HG03095 (cell line): ENCODE measurements around the gene MPO.

ENCODE experiments used
- ATAC-seq: cut with Tn5 transposase; IDR thresholded peaks from one replicate; pipeline ENCODE4 v1.9.1; 2021; ENCODE audit warnings: moderate library complexity; ENCODE audit not compliant: unreplicated experiment

MPO gene

GRCh38 chr17:58280480-58281217 is at the start of gene MPO:
Gene MPO, minus strand, starts transcription at chr17:58280935. Its CDS starts 177 bp downstream, at chr17:58280758.
- ATAC-seq: no peak

GRCh38 chr17:58329810-58330537 is 49.2 kb upstream of the MPO start:
- ATAC-seq: peak; percentile 2

DNA sequence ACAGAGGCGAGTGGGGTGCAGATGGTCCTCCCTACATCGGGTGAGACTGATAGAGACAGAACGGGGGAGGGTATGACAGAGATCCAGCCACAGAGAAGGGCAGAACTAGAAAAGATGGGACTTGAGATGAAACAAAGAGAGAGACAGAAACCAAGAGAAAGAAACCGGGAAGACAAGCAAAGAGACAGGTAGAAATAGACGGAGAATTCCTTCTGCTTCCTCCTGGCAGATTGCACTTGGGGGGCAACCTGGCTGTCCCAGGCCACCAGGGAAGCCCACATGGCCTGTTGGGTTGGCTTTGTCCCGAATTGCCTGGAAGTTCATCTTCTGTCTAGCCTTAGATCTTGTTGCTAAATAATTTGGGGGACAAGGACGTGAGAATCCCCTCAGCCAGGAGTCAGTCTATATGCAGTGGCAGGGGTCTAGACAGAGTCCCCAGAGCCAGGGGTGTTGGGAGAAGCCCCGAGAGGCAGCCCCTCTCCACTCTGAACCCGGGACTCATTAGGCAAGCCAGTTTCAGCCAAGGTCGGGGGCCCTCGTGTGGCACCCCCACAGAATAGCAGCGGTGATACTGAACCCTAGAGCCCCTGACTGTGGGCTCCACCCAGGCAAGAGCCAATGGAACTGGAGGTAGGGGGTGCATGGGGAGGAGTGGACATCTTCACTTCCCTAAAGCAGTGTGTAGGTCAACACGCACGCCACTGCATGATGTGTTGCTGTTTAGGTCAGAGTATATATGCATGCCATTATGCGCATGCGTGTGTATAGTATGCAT is 48.5 kb upstream of the MPO start:
- ATAC-seq: peak; percentile 37

DNA sequence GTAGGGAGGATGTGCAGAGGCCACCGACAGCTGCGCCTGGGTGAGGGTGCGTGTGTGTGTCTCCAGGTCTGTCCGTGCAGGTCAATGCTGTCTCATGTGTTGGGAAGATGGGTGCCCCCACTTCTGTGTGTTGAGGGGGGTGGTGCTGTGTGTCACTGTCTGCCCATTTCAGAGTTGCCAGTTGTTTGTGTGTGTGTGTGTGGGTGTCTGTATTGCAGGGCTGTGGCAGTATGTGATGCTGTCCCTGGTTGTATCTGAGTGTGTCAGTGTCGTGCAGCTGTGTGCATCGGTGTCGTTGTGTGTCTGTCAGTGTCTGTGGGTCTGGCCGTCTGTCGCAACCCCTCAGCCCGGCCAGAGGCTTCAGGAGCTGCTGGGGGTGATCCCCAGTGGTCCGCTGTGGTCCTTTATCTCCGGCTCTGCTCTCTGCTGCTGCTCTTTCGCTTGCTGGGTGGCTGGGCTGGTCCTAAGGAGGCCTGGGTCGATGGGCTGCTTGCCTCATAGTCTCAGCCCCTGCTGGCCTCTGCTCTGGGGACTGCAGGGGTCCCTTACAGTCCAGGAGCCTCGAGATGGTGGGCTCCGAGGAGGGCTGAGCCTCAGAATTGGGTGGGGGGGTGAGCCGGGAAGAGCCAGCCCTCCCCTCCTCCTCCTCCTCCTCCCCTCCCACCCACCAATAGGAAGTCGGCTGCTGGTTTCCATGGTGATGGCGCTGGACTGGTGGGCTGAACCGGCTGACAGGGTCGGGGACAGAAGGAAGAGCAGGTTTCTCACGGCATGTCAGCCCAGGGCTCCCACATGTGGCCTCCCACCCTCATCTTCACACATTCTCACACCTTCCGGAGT is 47.7 kb upstream of the MPO start, which contains the start of gene TSPOAP1:
Gene TSPOAP1, minus strand, starts transcription at position 601 of the 840 bp plus-strand sequence. CDS start 875 bp downstream, outside the sequence.
- ATAC-seq: no peak

DNA sequence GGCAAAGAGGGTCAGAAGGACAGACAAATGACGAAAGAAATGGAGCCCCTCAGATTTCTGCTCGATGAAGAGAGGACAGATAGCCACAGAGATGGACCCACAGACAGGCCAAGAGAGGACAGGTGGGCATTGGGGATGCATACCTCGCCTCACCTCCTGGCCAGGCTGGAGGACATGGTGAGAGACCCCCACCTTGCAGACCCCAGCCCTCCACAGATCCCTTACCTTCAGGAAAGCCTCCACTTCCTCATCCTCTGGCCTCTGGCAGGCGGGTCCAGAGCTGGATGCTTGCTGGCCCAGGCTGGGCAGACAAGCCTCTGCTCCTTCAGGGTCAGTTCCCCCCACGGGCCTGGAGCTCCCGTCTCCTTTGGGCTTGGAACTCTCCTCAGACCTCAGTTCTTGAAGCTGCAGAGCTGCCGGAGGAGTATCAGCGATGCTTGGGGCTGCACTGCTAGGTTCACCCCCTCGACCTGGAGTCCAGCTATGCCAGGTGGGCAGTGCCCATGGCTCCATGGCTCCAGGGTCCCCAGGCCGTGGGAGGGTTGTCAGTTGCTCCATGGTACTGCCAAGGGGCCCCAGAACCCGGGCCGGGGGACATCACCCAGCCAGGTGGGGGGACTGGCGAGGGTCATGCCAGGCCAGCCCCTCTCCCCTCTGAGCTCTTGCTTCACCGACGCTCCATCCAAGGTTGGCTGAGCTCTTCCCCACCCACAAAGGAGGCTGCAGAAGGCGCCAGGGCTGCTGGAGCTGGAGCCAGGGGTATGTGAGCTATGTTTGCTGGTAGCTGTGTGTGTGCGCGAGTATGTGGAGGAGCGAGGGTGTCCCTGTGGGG is 46.8 kb upstream of the MPO start:
- no peak for ATAC-seq

DNA sequence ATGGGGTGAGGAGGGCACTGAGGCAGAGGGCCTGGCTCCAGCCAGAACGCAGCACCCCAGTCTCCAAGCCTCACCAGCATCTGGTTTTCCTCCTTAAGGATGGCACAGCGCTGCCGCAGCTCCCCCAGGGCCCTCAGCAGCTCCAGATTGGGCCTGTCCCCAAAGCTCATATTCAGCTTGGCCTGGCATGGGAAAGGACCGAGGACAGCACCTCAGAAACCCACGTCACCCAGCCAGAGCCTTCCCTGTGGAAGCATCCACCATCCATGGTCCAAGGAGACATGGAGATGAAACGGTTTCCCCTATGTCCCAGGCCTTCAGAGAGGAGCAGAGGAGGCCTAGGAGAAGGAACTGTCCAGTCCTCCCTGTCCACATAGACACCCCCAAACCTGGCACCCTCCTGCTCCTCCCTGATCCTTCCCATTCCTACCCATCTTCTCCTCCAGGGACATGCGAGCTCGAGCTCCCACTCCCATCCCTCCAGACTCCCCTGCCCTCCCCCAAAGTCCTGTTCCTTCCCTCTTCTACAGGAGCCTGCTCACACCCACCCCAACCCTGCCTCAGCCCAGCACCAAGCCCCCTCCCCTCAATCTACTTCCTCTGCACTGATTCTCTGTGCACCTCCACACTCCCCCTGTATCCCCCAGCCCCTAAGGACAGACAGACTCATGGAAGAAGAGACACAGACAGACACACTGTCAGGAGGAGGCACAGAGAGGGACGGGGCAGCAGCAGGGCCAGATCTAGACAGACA is 46.1 kb upstream of the MPO start:
- no peak for ATAC-seq

DNA sequence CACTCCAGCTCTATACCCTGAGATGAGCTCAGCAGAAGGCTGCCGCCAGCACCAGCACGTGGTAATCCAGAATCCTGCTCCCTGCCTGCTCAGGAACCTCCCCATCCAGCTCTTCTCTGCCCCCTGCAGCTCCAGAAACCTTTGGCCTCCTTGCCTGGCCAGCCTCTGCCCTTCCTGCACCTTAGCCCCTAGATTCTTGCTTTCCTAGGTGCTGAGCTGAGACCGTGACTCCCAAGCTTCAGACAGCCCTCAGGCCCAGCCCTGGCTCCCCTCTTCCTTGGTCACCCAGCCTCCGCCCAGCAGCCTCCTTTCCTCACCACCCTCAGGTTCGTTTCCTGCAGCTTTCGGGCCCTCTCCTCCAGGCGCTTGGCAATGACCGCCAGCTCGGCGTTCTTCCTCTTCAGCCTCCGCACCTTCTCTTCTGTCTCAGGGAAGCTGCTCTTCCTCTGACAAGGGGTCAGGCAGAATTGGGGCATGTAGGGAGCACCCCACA is 45.3 kb upstream of the MPO start:
- no peak for ATAC-seq

DNA sequence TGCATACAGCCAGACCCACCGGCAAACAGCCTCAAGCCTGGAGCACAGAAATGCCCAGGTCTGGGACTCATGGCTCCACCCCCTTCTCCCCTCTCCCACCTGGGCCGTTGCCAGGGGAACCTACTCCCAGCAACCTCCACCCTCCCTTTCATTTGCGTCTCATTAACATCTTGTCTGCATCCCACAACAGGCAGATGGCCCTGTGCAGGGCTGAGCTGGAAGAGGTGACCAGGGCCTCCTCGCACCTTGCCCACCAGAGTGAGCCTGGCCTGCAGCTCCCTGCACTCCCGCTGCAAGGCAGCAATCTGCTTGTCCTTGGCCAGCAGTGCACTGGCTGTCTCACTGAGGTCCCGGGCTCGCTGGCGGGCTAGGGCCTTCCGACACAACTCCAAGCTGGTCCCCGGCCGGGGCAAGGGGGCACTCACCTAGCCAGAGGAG is 44.6 kb upstream of the MPO start:
- ATAC-seq: no peak

- ATAC-seq: no peak
Observed at GRCh38 chr17:58324409-58325288, 43.9 kb upstream of the MPO start.

GRCh38 chr17:58324056-58324408 is 43.3 kb upstream of the MPO start:
- ATAC-seq: no peak

DNA sequence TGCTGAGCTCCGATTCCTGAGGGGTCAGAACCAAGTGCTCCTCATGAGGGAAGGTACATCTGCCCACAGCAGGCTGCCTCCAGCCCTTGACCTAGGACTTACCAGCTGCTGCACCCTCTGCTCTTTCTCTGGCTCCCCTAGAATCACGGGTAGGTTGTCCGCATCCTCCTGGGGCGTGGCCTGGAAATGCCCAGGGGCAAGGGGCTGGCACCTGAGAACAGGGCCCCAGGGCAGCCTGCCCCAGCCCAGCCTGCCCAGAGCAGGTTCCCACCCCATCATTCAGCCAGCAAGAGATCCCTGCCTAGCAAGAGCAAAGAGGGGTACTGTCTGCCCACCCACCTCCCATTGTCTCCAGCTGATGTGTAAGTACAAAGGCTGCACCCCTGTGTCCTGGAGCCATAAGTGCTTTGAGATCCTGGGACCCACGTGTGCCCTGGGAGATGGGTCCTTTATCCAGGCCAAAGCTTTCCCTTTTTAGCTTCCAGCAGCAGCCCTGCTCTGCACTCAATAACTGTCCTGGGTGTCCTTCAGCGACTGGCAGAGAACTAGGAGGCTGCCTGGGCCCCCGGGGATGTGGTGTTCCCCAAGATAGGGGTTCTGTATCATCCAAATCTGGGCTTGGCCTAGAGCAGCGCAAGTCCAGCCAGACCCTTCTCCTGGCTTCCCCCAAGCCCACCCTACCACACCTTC is 42.8 kb upstream of the MPO start:
- ATAC-seq: no peak

DNA sequence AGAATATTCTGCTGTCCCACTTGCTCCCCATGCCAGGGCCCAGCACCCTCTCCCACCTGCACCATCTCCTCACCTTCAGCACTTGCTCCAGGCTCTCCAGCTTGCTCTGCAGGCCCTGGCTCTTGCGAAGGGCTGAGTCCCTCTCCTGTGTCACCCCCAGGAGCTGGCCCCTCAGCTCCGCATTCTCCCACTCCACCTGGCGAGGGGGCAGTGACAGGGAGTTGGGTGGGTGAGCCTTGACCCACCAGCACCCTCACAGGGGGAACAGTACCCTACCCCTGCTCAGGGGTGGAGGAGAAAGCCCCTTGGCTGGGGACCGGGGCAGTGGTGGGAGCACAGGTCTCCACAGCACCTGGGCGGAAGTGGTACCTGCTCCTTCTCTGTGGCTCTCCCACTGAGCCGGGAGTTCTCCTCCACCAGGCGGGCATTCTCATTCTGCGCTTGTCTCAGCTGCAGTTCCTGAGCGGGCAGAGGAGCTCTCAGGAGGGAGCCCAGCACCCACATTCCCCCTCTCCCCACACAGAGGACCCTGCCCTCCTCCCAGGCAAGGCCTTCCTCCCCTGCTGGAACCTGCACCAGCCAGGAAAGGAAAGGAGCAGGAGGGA is 41.9 kb upstream of the MPO start:
- no peak for ATAC-seq

DNA sequence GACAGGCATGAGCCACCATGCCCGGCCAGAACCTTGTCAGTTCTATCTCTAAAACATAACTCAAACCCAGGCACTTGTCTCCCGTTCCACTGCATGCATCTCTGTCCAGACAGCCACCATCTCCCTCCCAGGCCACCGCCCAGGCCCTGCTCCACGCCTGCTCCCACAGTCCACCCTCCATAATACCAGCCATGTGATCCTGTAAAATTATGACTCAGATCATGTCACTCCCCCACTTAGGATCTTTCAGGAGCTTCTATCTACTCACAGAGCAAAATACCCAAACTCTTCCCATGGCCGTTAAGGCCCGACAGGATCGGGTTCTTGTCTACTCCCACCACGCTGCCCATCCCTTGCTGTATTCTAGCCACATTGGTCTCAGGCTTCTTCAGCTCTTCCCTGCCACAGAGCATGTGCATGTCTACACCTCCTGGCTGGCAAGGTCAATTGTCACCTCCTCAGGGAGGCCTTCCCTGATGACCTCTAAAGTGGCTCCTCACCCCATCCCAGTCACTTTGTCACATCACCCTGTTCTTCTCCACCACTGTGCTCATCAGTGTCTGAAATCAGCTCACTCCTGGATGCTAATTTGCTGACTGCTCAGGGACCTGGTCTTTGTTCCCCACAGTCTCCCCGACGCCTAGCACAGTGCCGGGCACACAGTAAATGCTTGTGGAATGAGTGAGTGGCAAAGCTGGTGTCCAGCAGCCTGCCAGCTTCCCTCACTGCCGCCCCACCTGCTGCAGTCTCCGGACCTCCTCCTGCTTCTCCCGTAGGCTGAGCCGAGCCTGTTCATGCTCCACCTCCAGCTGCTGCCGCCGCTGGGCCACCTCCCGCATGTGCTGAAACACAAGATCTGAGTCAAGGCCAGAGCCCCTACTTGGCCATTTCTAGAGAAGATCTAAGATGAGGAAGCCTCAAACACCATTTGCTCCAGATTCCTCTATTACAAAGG is 41.1 kb upstream of the MPO start:
- no peak for ATAC-seq

DNA sequence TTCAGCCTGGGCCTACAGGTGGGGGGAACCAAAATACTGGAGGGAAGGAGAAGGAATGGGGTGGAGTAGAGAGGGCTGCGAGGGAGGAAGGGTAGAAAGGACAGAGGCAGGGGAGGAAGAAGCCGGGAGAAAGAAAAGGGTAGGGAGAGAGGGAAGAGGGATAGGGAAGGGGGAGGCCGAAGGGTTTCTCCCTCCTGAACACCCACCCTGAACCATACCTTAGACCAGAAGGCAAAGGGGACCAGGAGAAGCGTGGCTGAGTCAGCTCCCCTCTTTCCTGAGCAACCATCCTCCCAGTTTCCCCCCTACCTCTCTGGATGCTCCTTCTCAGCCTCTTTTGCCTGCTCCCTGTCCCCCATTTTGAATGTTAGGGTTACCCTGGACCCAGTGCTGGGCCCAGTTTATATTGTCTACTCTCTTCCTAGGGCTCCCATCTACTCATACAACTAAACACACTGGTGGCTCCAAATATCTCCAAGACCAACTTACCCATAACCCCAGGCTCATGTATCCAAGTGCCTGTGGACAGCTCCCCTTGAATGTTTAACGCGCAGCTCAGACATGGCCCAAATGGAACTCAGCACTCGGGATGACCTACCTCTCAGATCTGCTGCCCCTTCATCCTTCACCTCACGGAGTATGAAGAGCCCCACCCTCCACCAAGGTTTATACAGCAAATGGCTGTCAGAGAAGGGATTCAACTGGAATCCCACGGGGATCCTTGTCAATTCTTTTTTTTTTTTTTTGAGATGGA is 40.0 kb upstream of the MPO start:
- no peak for ATAC-seq

GRCh38 chr17:58320163-58320558 is 39.4 kb upstream of the MPO start:
- ATAC-seq: no peak
